ENCODE data around the gene BBX.
A peak's percentile ranks its signal among the peaks of the same experiment; 100 is the strongest.

BBX gene

GRCh38 chr3:107620534-107620933 lies 97.8 kb downstream of the BBX start:
- no peak for DNase-seq (ENCODE audit: low read depth in 1 of 2, low spot score in 1 of 2)
- no peak for TF ChIP-seq JUND (IDR thresholded peaks at IDR 0.05; ENCODE audit: low read depth)
- in situ Hi-C loops (cut with HindIII; ENCODE audit: low pct_unique_long_range_greater_than_20kb, low sequenced_read_pairs), result no loop called here

- TF ChIP-seq JUND (IDR thresholded peaks at IDR 0.05; ENCODE audit: low read depth), result no peak
- in situ Hi-C loops (cut with HindIII; ENCODE audit: low pct_unique_long_range_greater_than_20kb, low sequenced_read_pairs), result no loop called here
- DNase-seq (ENCODE audit: low read depth in 1 of 2, low spot score in 1 of 2), result no peak
Observed at GRCh38 chr3:107621465-107621864, 98.7 kb downstream of the BBX start.

DNA sequence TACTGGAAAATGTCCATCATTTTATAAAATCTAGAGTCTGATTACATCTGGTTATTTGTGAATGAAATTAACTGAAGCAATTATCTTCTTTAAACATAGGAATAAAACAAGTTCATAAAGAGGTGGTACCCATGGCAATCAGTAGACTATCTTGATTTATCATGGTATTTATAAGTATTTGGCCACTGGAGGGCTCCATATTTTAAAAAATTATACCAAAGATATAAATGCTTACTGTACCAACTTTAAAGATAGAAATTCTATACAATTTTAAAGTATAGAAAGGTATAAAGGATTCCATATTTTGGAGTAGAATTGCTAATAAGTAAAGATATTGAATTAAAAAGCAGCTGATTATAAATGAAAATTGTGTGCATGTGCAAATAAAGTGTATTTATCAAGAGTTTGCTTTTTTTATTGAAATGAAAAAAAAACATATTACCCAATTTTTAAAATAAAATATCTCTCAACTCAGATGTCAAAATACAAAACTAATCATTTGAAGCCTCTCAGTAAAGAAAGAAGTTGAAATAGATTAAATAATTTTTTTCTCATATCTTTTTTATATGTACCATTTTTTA lies 105.3 kb downstream of the BBX start:
- DNase-seq (ENCODE audit: low read depth in 1 of 2, low spot score in 1 of 2), result no peak
- in situ Hi-C loops (cut with HindIII; ENCODE audit: low pct_unique_long_range_greater_than_20kb, low sequenced_read_pairs), result no loop called here
- no peak for TF ChIP-seq JUND (IDR thresholded peaks at IDR 0.05; ENCODE audit: low read depth)

GRCh38 chr3:107629566-107629965 lies 106.8 kb downstream of the BBX start:
- no peak for TF ChIP-seq JUND (IDR thresholded peaks at IDR 0.05; ENCODE audit: low read depth)
- in situ Hi-C loops (cut with HindIII; ENCODE audit: low pct_unique_long_range_greater_than_20kb, low sequenced_read_pairs), result no loop called here
- no peak for DNase-seq (ENCODE audit: low read depth in 1 of 2, low spot score in 1 of 2)

DNA sequence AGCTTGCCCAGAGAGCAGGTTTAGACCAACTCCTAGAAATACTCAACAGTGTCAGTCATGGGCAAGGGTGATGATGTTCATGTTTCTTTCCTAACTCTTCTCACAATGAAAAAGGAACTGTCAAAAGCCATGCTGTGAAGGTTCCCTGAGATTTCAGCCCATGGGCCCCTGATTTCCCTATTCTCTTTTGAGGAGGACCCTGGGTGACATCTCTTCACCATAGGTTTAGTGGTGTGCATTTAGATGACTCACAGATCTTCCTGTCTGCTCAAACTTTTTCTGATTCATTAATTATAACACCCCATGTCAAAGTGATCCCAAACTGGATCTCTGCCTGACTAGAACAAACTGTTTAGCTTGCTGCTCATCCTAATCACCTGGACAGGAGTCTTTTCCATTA lies 108.0 kb downstream of the BBX start:
- DNase-seq (ENCODE audit: low read depth in 1 of 2, low spot score in 1 of 2), result no peak
- TF ChIP-seq JUND (IDR thresholded peaks at IDR 0.05; ENCODE audit: low read depth), result no peak
- in situ Hi-C loops (cut with HindIII; ENCODE audit: low pct_unique_long_range_greater_than_20kb, low sequenced_read_pairs), result no loop called here

- no peak for TF ChIP-seq JUND (IDR thresholded peaks at IDR 0.05; ENCODE audit: low read depth)
- in situ Hi-C loops (cut with HindIII; ENCODE audit: low pct_unique_long_range_greater_than_20kb, low sequenced_read_pairs), result no loop called here
- DNase-seq (ENCODE audit: low read depth in 1 of 2, low spot score in 1 of 2), result no peak
Observed at GRCh38 chr3:107632576-107632975, 109.8 kb downstream of the BBX start.

GRCh38 chr3:107633327-107634098 lies 110.8 kb downstream of the BBX start:
- in situ Hi-C loops (cut with HindIII; ENCODE audit: low pct_unique_long_range_greater_than_20kb, low sequenced_read_pairs), result no loop called here
- DNase-seq (ENCODE audit: low read depth in 1 of 2, low spot score in 1 of 2), result no peak
- no peak for TF ChIP-seq JUND (IDR thresholded peaks at IDR 0.05; ENCODE audit: low read depth)

- no peak for TF ChIP-seq JUND (IDR thresholded peaks at IDR 0.05; ENCODE audit: low read depth)
- in situ Hi-C loops (cut with HindIII; ENCODE audit: low pct_unique_long_range_greater_than_20kb, low sequenced_read_pairs), result no loop called here
- no peak for DNase-seq (ENCODE audit: low read depth in 1 of 2, low spot score in 1 of 2)
Observed at GRCh38 chr3:107634099-107634489, 111.3 kb downstream of the BBX start.

DNA sequence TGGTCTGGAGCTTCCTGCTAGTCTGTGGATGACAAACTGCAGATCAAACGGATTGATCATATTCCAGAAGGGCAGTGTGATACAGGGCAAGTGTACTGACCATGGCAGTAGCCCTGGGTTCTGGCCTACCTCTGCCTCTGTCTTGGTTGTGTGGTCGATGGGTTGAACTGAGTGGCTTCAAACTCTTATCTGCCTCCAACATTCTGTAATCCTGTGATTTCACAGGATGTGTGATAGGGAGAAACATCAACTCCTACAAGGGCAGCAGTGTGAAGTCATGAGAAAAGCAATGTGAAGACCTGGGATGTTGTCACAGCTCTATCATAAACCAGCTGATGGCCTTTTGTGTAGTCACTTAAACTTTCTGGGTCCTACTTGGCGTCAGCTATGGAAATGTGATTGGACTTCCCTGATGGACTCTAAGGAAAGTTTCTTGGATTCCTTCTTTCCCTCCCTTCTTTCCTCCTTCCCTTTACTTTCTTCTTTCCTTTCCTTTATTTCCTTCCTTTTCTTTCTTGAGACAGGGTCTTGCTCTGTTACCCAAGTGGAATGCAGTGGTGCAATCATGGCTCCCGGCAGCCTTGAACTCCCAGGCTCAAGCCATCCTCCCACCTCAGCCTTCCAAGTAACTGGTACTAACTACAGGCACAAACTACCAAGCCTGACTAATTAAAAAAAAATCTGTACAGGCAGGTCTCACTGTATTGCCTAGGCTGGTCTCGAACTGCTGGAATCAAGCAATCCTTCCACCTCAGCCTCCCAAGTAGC lies 114.8 kb downstream of the BBX start:
- DNase-seq (ENCODE audit: low read depth in 1 of 2, low spot score in 1 of 2), result no peak
- in situ Hi-C loops (cut with HindIII; ENCODE audit: low pct_unique_long_range_greater_than_20kb, low sequenced_read_pairs), result no loop called here
- no peak for TF ChIP-seq JUND (IDR thresholded peaks at IDR 0.05; ENCODE audit: low read depth)

DNA sequence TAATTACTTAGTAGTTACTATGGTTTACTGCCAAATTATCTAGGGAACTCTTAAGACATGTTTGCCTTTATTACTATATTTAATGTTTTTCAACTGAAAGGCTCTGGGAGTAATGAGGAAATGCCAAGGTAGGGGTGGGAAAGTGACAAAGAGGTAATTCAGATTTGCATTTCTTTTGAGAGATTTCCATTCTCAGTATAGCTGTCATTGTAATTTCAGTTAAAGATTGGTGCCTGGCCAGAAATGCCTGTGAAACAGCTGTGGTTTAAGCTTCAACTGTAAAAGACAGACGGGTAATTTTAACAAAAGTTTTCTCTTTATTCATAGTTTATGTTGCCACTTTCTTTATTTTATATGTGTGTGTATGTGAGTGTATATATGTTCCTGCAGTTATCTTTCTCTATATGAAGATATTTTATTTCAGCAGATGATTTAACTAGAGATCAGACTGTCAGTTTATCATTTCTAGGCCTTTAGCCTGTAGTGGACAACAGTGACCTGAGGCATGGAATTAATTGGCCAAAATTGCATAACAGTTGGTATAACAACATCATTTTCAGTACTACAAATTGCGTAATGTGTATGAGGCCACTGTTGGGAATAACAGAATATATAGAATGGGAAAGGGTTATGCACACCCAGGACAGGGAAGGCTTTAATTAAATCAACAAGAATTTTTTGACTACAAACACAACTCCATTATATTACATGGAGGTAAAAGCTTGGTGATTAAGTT lies 119.0 kb downstream of the BBX start:
- no peak for DNase-seq (ENCODE audit: low read depth in 1 of 2, low spot score in 1 of 2)
- in situ Hi-C loops (cut with HindIII; ENCODE audit: low pct_unique_long_range_greater_than_20kb, low sequenced_read_pairs), result no loop called here
- TF ChIP-seq JUND (IDR thresholded peaks at IDR 0.05; ENCODE audit: low read depth), result no peak

- no peak for TF ChIP-seq JUND (IDR thresholded peaks at IDR 0.05; ENCODE audit: low read depth)
- peak in 1 of 2 experiments; percentile 27 for DNase-seq (ENCODE audit: low read depth in 1 of 2, low spot score in 1 of 2)
- in situ Hi-C loops (cut with HindIII; ENCODE audit: low pct_unique_long_range_greater_than_20kb, low sequenced_read_pairs), result no loop called here
Observed at GRCh38 chr3:107643038-107643883, 120.5 kb downstream of the BBX start.

DNA sequence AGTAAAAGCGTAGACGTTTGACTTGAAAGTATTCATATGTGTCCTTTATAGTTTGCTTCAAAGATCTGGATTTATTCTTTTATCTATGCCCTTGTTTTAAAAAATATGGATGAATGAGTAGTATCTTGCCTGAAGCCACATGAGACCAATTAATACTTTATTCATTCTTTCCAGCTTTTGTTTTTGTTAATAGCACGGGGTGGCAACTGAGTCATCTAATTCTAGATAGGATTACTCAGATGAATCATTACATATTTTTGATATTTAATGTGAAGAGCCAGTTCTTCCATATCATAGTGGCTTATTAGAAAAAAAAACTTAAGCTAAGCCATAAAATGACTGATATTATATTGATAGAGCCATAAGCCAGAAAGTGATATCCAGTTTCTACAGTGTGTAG lies 121.9 kb downstream of the BBX start:
- in situ Hi-C loops (cut with HindIII; ENCODE audit: low pct_unique_long_range_greater_than_20kb, low sequenced_read_pairs), result no loop called here
- no peak for DNase-seq (ENCODE audit: low read depth in 1 of 2, low spot score in 1 of 2)
- no peak for TF ChIP-seq JUND (IDR thresholded peaks at IDR 0.05; ENCODE audit: low read depth)

Data from T47D (cell line).